ENCODE measurements around the gene NABP1.

Gene NABP1

DNA sequence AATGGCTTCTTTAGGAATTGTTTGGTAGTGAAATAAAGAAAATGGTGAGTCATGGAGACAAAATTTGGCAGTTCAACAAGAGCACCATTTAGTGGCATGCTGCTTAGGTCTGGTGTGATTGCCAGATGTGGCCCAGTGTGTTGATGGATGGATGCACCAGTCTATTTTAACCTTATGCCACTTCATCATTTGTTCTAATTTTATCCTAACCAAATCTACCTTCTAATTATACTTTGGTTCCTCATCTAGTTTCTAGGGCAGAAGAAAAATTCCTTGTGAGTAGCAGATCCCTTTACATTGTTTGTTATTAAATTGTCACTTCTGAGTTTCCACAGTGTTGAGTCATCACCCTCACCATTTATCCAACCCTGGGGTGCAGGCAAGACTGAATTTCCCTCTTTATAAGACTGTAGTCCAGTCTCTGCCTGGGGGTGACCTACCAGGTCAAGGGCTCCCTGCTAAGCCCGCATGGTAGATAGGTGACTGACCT is 32.5 kb downstream of the NABP1 start:
- DNase-seq (ENCODE audit: low read depth): no peak

DNA sequence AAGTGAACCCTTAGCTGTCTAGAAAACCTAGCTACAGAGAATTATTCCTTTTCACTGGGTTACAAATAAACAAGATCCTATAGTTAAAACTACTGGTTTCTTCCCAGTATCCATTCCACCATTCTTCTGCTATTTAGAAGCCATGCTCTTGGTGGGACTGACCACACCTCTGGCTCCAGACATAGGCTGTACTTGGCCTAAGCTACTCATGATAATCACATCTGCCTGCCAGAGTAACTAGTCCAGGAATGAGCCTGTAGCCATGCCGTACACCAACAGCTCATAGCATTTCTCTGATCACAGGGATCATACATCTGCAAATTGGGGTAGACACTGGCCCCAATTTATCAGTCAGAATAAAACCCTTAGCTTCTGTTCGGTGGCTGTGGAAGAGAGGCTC is 33.7 kb downstream of the NABP1 start:
- DNase-seq (ENCODE audit: low read depth): no peak

GRCh38 chr2:191713837-191714236 is 35.9 kb downstream of the NABP1 start:
- no peak for DNase-seq (ENCODE audit: low read depth)

DNA sequence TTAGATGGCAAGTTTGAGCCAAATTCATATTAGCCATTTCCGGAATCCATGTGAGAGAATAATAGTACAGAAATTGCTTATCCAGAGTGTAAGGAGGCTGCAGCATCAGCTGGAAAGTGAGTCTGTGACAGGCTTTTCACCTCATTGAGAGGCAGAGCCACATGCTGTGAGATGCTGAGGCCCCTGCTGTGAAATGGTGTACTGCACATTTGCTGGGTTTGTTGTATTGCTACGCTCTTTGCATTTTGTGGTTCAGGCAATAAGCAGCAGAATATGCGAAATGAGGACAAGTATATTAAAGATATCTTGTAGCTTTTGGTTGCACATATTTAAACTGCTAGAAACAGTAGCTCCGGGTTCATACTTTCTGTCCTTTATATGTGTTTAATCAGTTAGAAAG is 37.0 kb downstream of the NABP1 start:
- DNase-seq (ENCODE audit: low read depth): no peak

DNA sequence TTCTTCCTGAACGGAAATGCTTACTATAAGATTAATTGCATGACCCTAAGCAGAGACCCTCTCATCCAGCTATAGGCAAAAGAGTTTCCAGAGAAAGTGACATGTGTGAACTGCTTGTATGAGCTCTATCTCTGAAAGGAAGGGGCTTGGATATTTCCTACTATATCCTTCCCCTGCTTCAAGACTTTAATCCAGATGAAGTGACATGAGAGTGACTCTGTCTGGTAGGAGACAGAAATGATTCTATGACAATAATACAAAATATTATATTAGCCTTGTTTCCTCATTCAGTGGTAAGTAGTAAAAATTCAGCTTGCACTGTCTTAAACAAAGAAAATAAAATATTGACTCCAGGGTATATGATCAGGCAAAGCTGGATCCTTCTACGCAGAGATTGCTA is 37.5 kb downstream of the NABP1 start:
- no peak for DNase-seq (ENCODE audit: low read depth)

- no peak for DNase-seq (ENCODE audit: low read depth)
Observed at GRCh38 chr2:191719261-191719660, 41.3 kb downstream of the NABP1 start.

- no peak for DNase-seq (ENCODE audit: low read depth)
Observed at GRCh38 chr2:191719938-191720337, 42.0 kb downstream of the NABP1 start.

DNA sequence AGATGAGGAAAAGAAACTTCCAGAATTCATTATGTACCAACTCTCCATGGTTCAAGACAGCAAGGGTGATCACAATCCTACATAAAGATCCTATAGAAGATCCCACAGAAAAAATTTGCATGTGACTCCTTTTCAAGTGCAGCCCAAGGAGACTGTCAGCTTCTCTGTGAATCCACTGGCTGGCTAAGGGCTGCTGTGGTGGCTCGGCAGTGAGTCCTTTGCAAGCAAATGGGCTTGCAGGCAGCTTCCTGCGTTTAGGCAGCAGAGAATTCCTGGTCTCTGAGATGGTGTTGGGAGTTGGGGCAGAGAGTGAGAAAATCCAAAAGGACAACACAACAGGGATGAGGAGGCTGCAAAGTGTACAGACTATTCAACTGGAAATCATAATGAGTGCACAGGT is 43.4 kb downstream of the NABP1 start:
- no peak for DNase-seq (ENCODE audit: low read depth)

- no peak for DNase-seq (ENCODE audit: low read depth)
Observed at GRCh38 chr2:191724015-191724414, 46.1 kb downstream of the NABP1 start.

GRCh38 chr2:191728750-191729624 is 51.1 kb downstream of the NABP1 start:
- no peak for DNase-seq (ENCODE audit: low read depth)

DNA sequence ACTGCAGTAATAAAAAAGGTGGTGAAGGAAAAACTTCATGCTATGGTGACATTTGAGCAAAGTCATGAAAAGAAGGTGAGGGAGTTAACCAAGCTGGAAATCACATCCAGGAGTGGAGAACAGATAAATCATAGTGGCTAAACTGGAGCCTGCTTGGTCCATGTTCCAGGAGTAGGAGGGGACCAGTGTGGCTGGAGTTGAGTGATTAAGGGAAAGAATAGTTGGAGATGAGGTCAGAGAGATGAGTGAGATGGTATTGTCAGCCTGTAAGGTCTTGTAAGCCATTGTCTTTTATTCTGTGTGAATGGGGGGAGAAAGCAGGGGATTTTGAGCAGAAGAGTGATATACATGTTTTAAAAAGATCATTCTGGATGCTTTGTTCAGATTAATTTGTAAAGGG is 52.3 kb downstream of the NABP1 start:
- no peak for DNase-seq (ENCODE audit: low read depth)

Data from activated gamma-delta T cell treated with anti-CD3 and anti-CD28 coated beads, Interleukin-2, amount 50 U/mL, for 16 hours (primary cell).